IMR-90 (cell line): ENCODE data around the gene HIVEP3. TPM values are rescaled to one million over a fixed set of nuclear protein-coding genes. Genes with fewer than 3 reads are reported as not detected.

ENCODE experiments used
- ATAC-seq: fragments of 200-7000 bp; cut with Tn5 transposase; 2 replicates; pipeline ENCODE4 v1.9.1; 2020; ENCODE audit warnings: low read depth, mild to moderate bottlenecking, moderate library complexity
- BruUV-seq: library from RNA; stranded (reverse); fragments of 400-500 nt; replicated peaks from 2 replicates; lab custom pipeline; 2021; lab: Mats Ljungman, UMichigan
- CTCF ChIA-PET: fragments of 300-600 bp; formaldehyde crosslinking; extraction: SDS; loops from one replicate; lab custom pipeline; 2021; ENCODE audit warnings: antibody characterized with exemption; lab: Yijun Ruan, JAX
- POLR2A ChIA-PET: fragments of 300-600 bp; sonication (Branson Sonifier 250); formaldehyde crosslinking; loops from one replicate; lab custom pipeline; 2022; ENCODE audit warnings: antibody characterized with exemption; ENCODE audit not compliant: unreplicated experiment; lab: Charles Lee
- DNase-seq: peaks from one replicate; pipeline ENCODE4 v3.0.0; 2013
- H2AFZ ChIP-seq: replicated peaks from 2 replicates; pipeline ENCODE3; 2013; ENCODE audit warnings: low read length, mild to moderate bottlenecking; ENCODE audit not compliant: poor library complexity
- H2AK5ac ChIP-seq: 2 replicates; pipeline ENCODE4 v1.6.1; 2013; ENCODE audit warnings: low read depth, low read length, inconsistent platforms
- H2AK9ac ChIP-seq: replicated peaks from 2 replicates; pipeline ENCODE3; 2013; ENCODE audit warnings: mild to moderate bottlenecking, low read depth, low read length, moderate library complexity; ENCODE audit not compliant: poor library complexity
- H2BK120ac ChIP-seq: 2 replicates; pipeline ENCODE4 v1.6.1; 2013; ENCODE audit warnings: low read depth, low read length, inconsistent platforms
- H2BK15ac ChIP-seq: 3 replicates; pipeline ENCODE4 v1.6.1; 2013; ENCODE audit warnings: low read depth, low read length, inconsistent platforms
- H2BK20ac ChIP-seq: 2 replicates; pipeline ENCODE4 v1.6.1; 2013; ENCODE audit warnings: low read depth, mild to moderate bottlenecking, inconsistent platforms, low read length, moderate library complexity
- H2BK5ac ChIP-seq: 2 replicates; pipeline ENCODE4 v1.6.1; 2013; ENCODE audit warnings: mild to moderate bottlenecking, low read depth, low read length, inconsistent platforms; ENCODE audit not compliant: poor library complexity, severe bottlenecking
- H3K14ac ChIP-seq: replicated peaks from 2 replicates; pipeline ENCODE4 v1.6.1; 2013; ENCODE audit warnings: low read depth, low read length, inconsistent platforms
- H3K18ac ChIP-seq: 2 replicates; pipeline ENCODE4 v1.6.1; 2013; ENCODE audit warnings: low read depth, low read length, control low read depth
- H3K23ac ChIP-seq: 2 replicates; pipeline ENCODE4 v1.6.1; 2013; ENCODE audit warnings: low read depth, low read length, inconsistent platforms
- H3K27ac ChIP-seq: 2 replicates; pipeline ENCODE4 v1.5.1; 2013; ENCODE audit warnings: mild to moderate bottlenecking, control low read depth, low read length; ENCODE audit not compliant: insufficient read depth
- H3K27me3 ChIP-seq: 2 replicates; pipeline ENCODE4 v1.6.1; 2013; ENCODE audit warnings: low read length; ENCODE audit not compliant: control insufficient read depth, insufficient read depth
- H3K36me3 ChIP-seq: 2 replicates; pipeline ENCODE4 v1.6.1; 2013; ENCODE audit warnings: low read length, mixed read lengths; ENCODE audit not compliant: control insufficient read depth, insufficient read depth
- H3K4ac ChIP-seq: 2 replicates; pipeline ENCODE4 v1.6.1; 2013; ENCODE audit warnings: low read depth, low read length, inconsistent platforms
- H3K4me1 ChIP-seq: 2 replicates; pipeline ENCODE4 v1.6.1; 2013; ENCODE audit warnings: low read length, mixed read lengths; ENCODE audit not compliant: control insufficient read depth, insufficient read depth
- H3K4me2 ChIP-seq: 2 replicates; pipeline ENCODE4 v1.6.1; 2013; ENCODE audit warnings: low read depth, mild to moderate bottlenecking, control low read depth, low read length, moderate library complexity
- H3K4me3 ChIP-seq: 2 replicates; pipeline ENCODE4 v1.5.1; 2013; ENCODE audit warnings: low read depth, mild to moderate bottlenecking, control low read depth, low read length, moderate library complexity; ENCODE audit not compliant: insufficient read depth
- H3K56ac ChIP-seq: 2 replicates; pipeline ENCODE4 v1.6.1; 2013; ENCODE audit warnings: low read length, inconsistent platforms; ENCODE audit not compliant: insufficient read depth; ENCODE audit errors: extremely low read depth
- H3K79me1 ChIP-seq, 2 experiments: 2 replicates each; pipeline ENCODE4 v1.6.1; 2013; ENCODE audit warnings: low read length in 2 of 2, inconsistent platforms in 1 of 2, low read depth in 1 of 2
- H3K9ac ChIP-seq: 2 replicates; pipeline ENCODE4 v1.6.1; 2013; ENCODE audit warnings: low read depth, low read length, control low read depth
- H3K9me1 ChIP-seq: 2 replicates; pipeline ENCODE4 v1.6.1; 2013; ENCODE audit warnings: low read length, inconsistent platforms; ENCODE audit not compliant: insufficient read depth
- H3K9me3 ChIP-seq: 2 replicates; pipeline ENCODE4 v1.6.1; 2013; ENCODE audit warnings: low read length; ENCODE audit not compliant: control insufficient read depth, insufficient read depth
- H4K20me1 ChIP-seq: 2 replicates; pipeline ENCODE4 v1.6.1; 2013; ENCODE audit warnings: low read length, inconsistent platforms; ENCODE audit not compliant: insufficient read depth
- H4K5ac ChIP-seq: 2 replicates; pipeline ENCODE4 v1.6.1; 2013; ENCODE audit warnings: mild to moderate bottlenecking, low read depth, low read length, control low read depth
- H4K8ac ChIP-seq, 2 experiments: 2 replicates each; pipeline ENCODE4 v1.6.1; 2013; ENCODE audit warnings: low read depth in 2 of 2, low read length in 2 of 2, control low read depth in 1 of 2, inconsistent platforms in 1 of 2
- H4K91ac ChIP-seq: 2 replicates; pipeline ENCODE4 v1.6.1; 2013; ENCODE audit warnings: low read depth, low read length, inconsistent platforms; ENCODE audit not compliant: insufficient read depth
- BHLHE40 ChIP-seq: fragments of 150-350 bp; IDR thresholded peaks from 2 replicates; pipeline ENCODE4 v1.6.1; 2016; ENCODE audit warnings: mild to moderate bottlenecking, low read depth, low read length
- CEBPB ChIP-seq: IDR thresholded peaks from 2 replicates; pipeline ENCODE4 v1.6.1; 2012; ENCODE audit warnings: low read depth, low read length, improper control_type of control experiment
- CHD1 ChIP-seq: IDR thresholded peaks from 2 replicates; pipeline ENCODE4 v1.6.1; 2012; ENCODE audit warnings: low read depth, low read length, improper control_type of control experiment
- FOS ChIP-seq: fragments of 150-350 bp; IDR thresholded peaks from 2 replicates; pipeline ENCODE4 v1.6.1; 2016; ENCODE audit warnings: low read depth, low read length
- MAZ ChIP-seq: IDR thresholded peaks from 2 replicates; pipeline ENCODE4 v1.6.1; 2012; ENCODE audit warnings: low read depth, mild to moderate bottlenecking, low read length, improper control_type of control experiment, moderate library complexity, borderline replicate concordance
- RCOR1 ChIP-seq: IDR thresholded peaks from 2 replicates; pipeline ENCODE4 v1.6.1; 2012; ENCODE audit warnings: mild to moderate bottlenecking, low read length, improper control_type of control experiment; ENCODE audit not compliant: insufficient replicate concordance
- RFX5 ChIP-seq: IDR thresholded peaks from 2 replicates; pipeline ENCODE4 v1.8.0; 2012; ENCODE audit warnings: low read depth, mild to moderate bottlenecking, low read length, moderate library complexity
- SMC3 ChIP-seq: fragments of 150-350 bp; IDR thresholded peaks from 2 replicates; pipeline ENCODE4 v1.6.1; 2016; ENCODE audit warnings: low read depth, mild to moderate bottlenecking, antibody characterized with exemption, low read length, moderate library complexity
- WGBS, 2 experiments: methylation state at CpG; one replicate each; pipeline versions ENCODE4 v1.1.5 to v1.1.7; 2013; ENCODE audit warnings: missing lambda C conversion rate in 2 of 2; ENCODE audit not compliant: insufficient read length in 1 of 2; ENCODE audit errors: extremely low coverage in 2 of 2; 5-methylcytosine and 5-hydroxymethylcytosine counted together
- dilution Hi-C: fragments of 300-500 bp; cut with HindIII; formaldehyde crosslinking; loops from one replicate; pipeline ENCODE4 v1.14.3; 2018; ENCODE audit warnings: low sequenced_read_pairs; ENCODE audit not compliant: unreplicated experiment
- in situ Hi-C: fragments of 300-500 bp; cut with MboI; formaldehyde crosslinking; loops from 3 replicates; pipeline ENCODE4 v1.14.3; 2019; ENCODE audit warnings: low sequenced_read_pairs, inconsistent platforms, mixed read lengths
- intact Hi-C: fragments of 100-400 bp; cut with micrococcal nuclease; formaldehyde crosslinking; loops from 2 replicates; pipeline ENCODE4 v1.10.0; 2022
- polyA plus RNA-seq, 3 experiments: library from polyadenylated mRNA; depleted of rRNA; stranded (reverse); fragments of >200 nt; gene quantifications; 2 replicates each; pipeline ENCODE4 v1.2.3, GENCODE V29; 2012; ENCODE audit warnings: low replicate concordance in 1 of 3
- total RNA-seq: library from RNA; depleted of rRNA; stranded (reverse); fragments of >200 nt; gene quantifications from 2 replicates; pipeline ENCODE4 v1.2.3, GENCODE V29; 2012
- TF ChIP-seq, protein P1 (sequence below): fragments of 150-350 bp; IDR thresholded peaks from 2 replicates; pipeline ENCODE4 v1.6.1; 2016; ENCODE audit warnings: low read depth, mild to moderate bottlenecking, low read length, moderate library complexity, borderline replicate concordance
- TF ChIP-seq, protein P2 (sequence below): fragments of 150-350 bp; IDR thresholded peaks from 2 replicates; pipeline ENCODE4 v1.6.1; 2017; ENCODE audit warnings: mild to moderate bottlenecking, antibody characterized with exemption, low read length, low read depth

The HIVEP3 gene
- total and polyA plus RNA-seq, 2 of the 4 experiments (the other 2 are of a cell fraction) = 1.4 to 4.0 TPM

DNA sequence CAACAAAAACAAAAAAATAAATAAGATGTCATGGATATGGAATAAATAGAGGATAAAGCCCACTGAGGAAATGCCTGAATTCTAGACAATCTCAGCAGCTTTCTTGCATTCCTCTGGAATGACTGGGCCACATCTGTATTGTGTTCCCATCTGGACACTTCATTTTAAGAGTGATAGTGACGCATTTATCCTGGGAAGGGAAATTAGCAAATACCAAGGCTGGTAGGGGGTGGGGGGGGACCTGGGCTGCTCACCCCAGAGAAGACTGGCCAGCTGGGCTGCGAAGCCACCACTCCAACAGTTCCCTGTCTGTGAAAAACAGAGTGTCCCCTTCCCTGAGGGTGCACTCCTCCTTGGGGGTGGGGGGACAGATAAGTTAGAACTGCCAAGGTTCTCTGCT lies 106.3 kb downstream of the HIVEP3 start:
- Histone ChIP-seq H2BK120ac (peak overlapping the region; percentile 61), H3K4me3 (no peak overlapping the region), H2BK15ac (no peak overlapping the region; the same call in 2 of the 3 replicates), H3K4me1 (peaks cover 10% of the 10 kb centered on the region), H2BK5ac (peak overlapping the region; percentile 93), H3K14ac (no peak overlapping the region; the same call in 1 of the 2 replicates), H3K9ac (peak overlapping the region; percentile 40; the same call in 1 of the 2 replicates), H3K9me3 (no peaks in the 10 kb centered on the region), H3K4me2 (no peak overlapping the region), H3K27me3 (no peaks in the 10 kb centered on the region), H2AK5ac (peak overlapping the region; percentile 79), H3K23ac (no peak overlapping the region; the same call in 1 of the 2 replicates), H4K5ac (no peak overlapping the region), H3K9me1 (peaks cover 20% of the 10 kb centered on the region), H3K27ac (peak overlapping the region; percentile 96), H3K36me3 (no peaks in the 10 kb centered on the region), H4K8ac (peak overlapping the region in 1 of 2 experiments; percentile 86; a peak in 3 of 4 replicates), H3K79me1 (no peaks in the 10 kb centered on the region), H4K20me1 (peaks cover 5% of the 10 kb centered on the region), H2AK9ac (no peak overlapping the region), H4K91ac (peak overlapping the region; percentile 70; the same call in 1 of the 2 replicates), H2BK20ac (peak overlapping the region; percentile 80; the same call in 1 of the 2 replicates), H3K56ac (no peak overlapping the region), H3K4ac (peak overlapping the region; percentile 76; the same call in 1 of the 2 replicates), H2AFZ (no peak overlapping the region), H3K18ac (peak overlapping the region; percentile 27; the same call in 1 of the 2 replicates)
- BruUV-seq = no TSS peak
- POLR2A ChIA-PET = no interaction called here
- DNase-seq (peak; percentile 92), ATAC-seq (peak; percentile 69)
- intact Hi-C loops (loop anchor here (2.0 to 10.0 kb wide), 3 partner anchors 224 to 364 kb away; no protein-coding TSS in a partner anchor), dilution Hi-C loops (no loop called here), in situ Hi-C loops (no loop called here)
- no peak for TF ChIP-seq CHD1
- TF ChIP-seq FOS = peak; percentile 56; the same call in 1 of the 2 replicates
- TF ChIP-seq CEBPB = 0 out of 2 replicates have a peak, but pooled peaks have one; percentile 13
- TF ChIP-seq MAZ = no peak
- TF ChIP-seq RFX5 = no peak
- peak; percentile 29 for TF ChIP-seq RCOR1
- no peak for TF ChIP-seq SMC3
- 0 out of 2 replicates have a peak, but pooled peaks have one; percentile 13 for TF ChIP-seq BHLHE40
- TF ChIP-seq, protein P1, sequence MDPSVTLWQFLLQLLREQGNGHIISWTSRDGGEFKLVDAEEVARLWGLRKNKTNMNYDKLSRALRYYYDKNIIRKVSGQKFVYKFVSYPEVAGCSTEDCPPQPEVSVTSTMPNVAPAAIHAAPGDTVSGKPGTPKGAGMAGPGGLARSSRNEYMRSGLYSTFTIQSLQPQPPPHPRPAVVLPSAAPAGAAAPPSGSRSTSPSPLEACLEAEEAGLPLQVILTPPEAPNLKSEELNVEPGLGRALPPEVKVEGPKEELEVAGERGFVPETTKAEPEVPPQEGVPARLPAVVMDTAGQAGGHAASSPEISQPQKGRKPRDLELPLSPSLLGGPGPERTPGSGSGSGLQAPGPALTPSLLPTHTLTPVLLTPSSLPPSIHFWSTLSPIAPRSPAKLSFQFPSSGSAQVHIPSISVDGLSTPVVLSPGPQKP = no peak
- TF ChIP-seq, protein P2, sequence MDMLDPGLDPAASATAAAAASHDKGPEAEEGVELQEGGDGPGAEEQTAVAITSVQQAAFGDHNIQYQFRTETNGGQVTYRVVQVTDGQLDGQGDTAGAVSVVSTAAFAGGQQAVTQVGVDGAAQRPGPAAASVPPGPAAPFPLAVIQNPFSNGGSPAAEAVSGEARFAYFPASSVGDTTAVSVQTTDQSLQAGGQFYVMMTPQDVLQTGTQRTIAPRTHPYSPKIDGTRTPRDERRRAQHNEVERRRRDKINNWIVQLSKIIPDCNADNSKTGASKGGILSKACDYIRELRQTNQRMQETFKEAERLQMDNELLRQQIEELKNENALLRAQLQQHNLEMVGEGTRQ = no peak
- no CpG with 5 or more reads among the region's 2 CpGs for WGBS, 2 experiments
- CTCF ChIA-PET = interaction anchor here (0.5 to 1.4 kb wide), 5 partner anchors 19 to 361 kb away, joined by 3 to 4 read pairs (median 3); no protein-coding TSS in a partner anchor
